GM12878 (cell line): Measurements from ENCODE around the gene MAD1L1. TPM values are rescaled to one million over a fixed set of nuclear protein-coding genes. Genes with fewer than 3 reads are reported as not detected.

Experiments used
- ATAC-seq: fragments of 200-7000 bp; cut with Tn5 transposase; 3 replicates; pipeline ENCODE4 v1.9.1; 2020; ENCODE audit warnings: mild to moderate bottlenecking, moderate library complexity
- BruUV-seq: library from RNA; stranded (reverse); fragments of 400-500 nt; replicated peaks from 2 replicates; lab custom pipeline; 2021; lab: Mats Ljungman, UMichigan
- CTCF ChIA-PET: fragments of 300-600 bp; sonication (Branson Sonifier 250); formaldehyde crosslinking; extraction: SDS; loops from one replicate; lab custom pipeline; 2021; ENCODE audit warnings: inconsistent platforms; lab: Yijun Ruan, JAX
- POLR2A ChIA-PET: fragments of 350-600 bp; formaldehyde crosslinking; extraction: SDS; loops from one replicate; lab custom pipeline; 2021; ENCODE audit warnings: inconsistent platforms; lab: Charles Lee
- RAD21 ChIA-PET: fragments of 300-600 bp; sonication (Branson Sonifier 250); formaldehyde crosslinking; loops from one replicate; lab custom pipeline; 2023; ENCODE audit warnings: antibody characterized with exemption; ENCODE audit not compliant: unreplicated experiment; lab: Charles Lee
- SMC1A ChIA-PET: fragments of 300-600 bp; sonication (Branson Sonifier 250); formaldehyde crosslinking; loops from one replicate; lab custom pipeline; 2023; ENCODE audit not compliant: unreplicated experiment, uncharacterized antibody; lab: Charles Lee
- DNase-seq: peaks from one replicate; pipeline ENCODE4 v3.0.0-alpha.2; 2011; ENCODE audit warnings: low read depth, low spot score
- FAIRE-seq: peaks from 3 replicates; lab custom pipeline; 2011; peaks lifted over from hg19 to GRCh38; lab: Jason Lieb, UNC
- H2AFZ ChIP-seq: 2 replicates; pipeline ENCODE4 v1.6.0; 2011; ENCODE audit warnings: low read depth, low read length, control low read depth; ENCODE audit not compliant: control insufficient read depth
- H3K27ac ChIP-seq: 2 replicates; pipeline ENCODE4 v1.5.1; 2011; ENCODE audit warnings: control low read depth; ENCODE audit not compliant: control insufficient read depth, insufficient read depth
- H3K27me3 ChIP-seq, 2 experiments: replicated peaks in 1 of 2; 2 replicates each; pipeline versions ENCODE4 v1.6.0 to v1.6.1; 2011; ENCODE audit warnings: low read length in 1 of 2; ENCODE audit not compliant: control insufficient read depth in 2 of 2, insufficient read depth in 2 of 2
- H3K36me3 ChIP-seq, 2 experiments: 2 replicates each; pipeline ENCODE4 v1.5.1; 2011; ENCODE audit warnings: low read length in 1 of 2; ENCODE audit not compliant: control insufficient read depth in 2 of 2, insufficient read depth in 2 of 2
- H3K4me1 ChIP-seq: 2 replicates; pipeline ENCODE4 v1.6.1; 2011; ENCODE audit warnings: mild to moderate bottlenecking, low read length, moderate library complexity, mixed read lengths; ENCODE audit not compliant: control insufficient read depth, insufficient read depth
- H3K4me2 ChIP-seq: 2 replicates; pipeline ENCODE4 v1.6.0; 2011; ENCODE audit warnings: control low read depth; ENCODE audit not compliant: control insufficient read depth, insufficient read depth
- H3K4me3 ChIP-seq: fragments of 200-600 bp; sonication (generic); 2 replicates; pipeline ENCODE4 v1.5.1; 2016
- H3K79me2 ChIP-seq: 2 replicates; pipeline ENCODE4 v1.6.0; 2011; ENCODE audit warnings: low read length; ENCODE audit not compliant: control insufficient read depth, insufficient read depth
- H3K9ac ChIP-seq: 2 replicates; pipeline ENCODE4 v1.8.0; 2011; ENCODE audit warnings: low read length, control low read depth, mixed read lengths; ENCODE audit not compliant: control insufficient read depth, insufficient read depth
- H3K9me3 ChIP-seq: replicated peaks from 3 replicates; pipeline ENCODE4 v1.5.1; 2011; ENCODE audit warnings: mild to moderate bottlenecking, low read length; ENCODE audit not compliant: control insufficient read depth, insufficient read depth
- H4K20me1 ChIP-seq: 2 replicates; pipeline ENCODE4 v1.6.0; 2011; ENCODE audit not compliant: control insufficient read depth, insufficient read depth
- EZH2 ChIP-seq: IDR thresholded peaks from 2 replicates; pipeline ENCODE4 v1.6.1; 2012; ENCODE audit warnings: low read depth, mild to moderate bottlenecking, control low read depth, inconsistent platforms, low read length, borderline replicate concordance; ENCODE audit not compliant: control insufficient read depth
- IKZF1 ChIP-seq: fragments of 450-650 bp; conservative IDR thresholded peaks from 2 replicates; pipeline ENCODE4 v1.6.1; 2017; ENCODE audit warnings: antibody characterized with exemption, mild to moderate bottlenecking
- LARP7 ChIP-seq: fragments of 450-650 bp; IDR thresholded peaks from 2 replicates; pipeline ENCODE4 v1.6.1; 2017; ENCODE audit warnings: mild to moderate bottlenecking
- MTA3 ChIP-seq: IDR thresholded peaks from 2 replicates; pipeline ENCODE4 v1.6.1; 2012; ENCODE audit warnings: low read length, inconsistent platforms, borderline replicate concordance
- NR2C2 ChIP-seq: IDR thresholded peaks from 2 replicates; pipeline ENCODE4 v1.6.1; 2011; ENCODE audit warnings: borderline replicate concordance, low read depth; ENCODE audit not compliant: control insufficient read depth, insufficient read length
- PAX5 ChIP-seq: IDR thresholded peaks from 2 replicates; pipeline ENCODE4 v1.6.1; 2011; ENCODE audit warnings: low read depth, low read length, borderline replicate concordance
- RBBP5 ChIP-seq: fragments of 200-600 bp; sonication (generic); conservative IDR thresholded peaks from 2 replicates; pipeline ENCODE4 v1.6.1; 2016
- SRF ChIP-seq, 2 experiments: IDR thresholded peaks; 2 replicates each; pipeline ENCODE4 v1.6.1; 2011; ENCODE audit warnings: low read depth in 2 of 2, low read length in 2 of 2, mild to moderate bottlenecking in 1 of 2, moderate library complexity in 1 of 2
- TAF1 ChIP-seq: IDR thresholded peaks from 2 replicates; pipeline ENCODE4 v1.6.1; 2011; ENCODE audit warnings: mild to moderate bottlenecking, low read depth, low read length, borderline replicate concordance
- TARDBP ChIP-seq: IDR thresholded peaks from 2 replicates; pipeline ENCODE4 v1.6.1; 2016; ENCODE audit warnings: borderline replicate concordance
- WGBS: methylation state at CpG from one replicate; pipeline ENCODE4 v1.1.6; 2016; ENCODE audit warnings: low lambda C conversion rate; ENCODE audit not compliant: insufficient replicate concordance, insufficient coverage; ENCODE audit errors: missing lambda C conversion rate; 5-methylcytosine and 5-hydroxymethylcytosine counted together
- in situ Hi-C: fragments of 300-500 bp; cut with MboI; formaldehyde crosslinking; loops from 9 replicates; pipeline ENCODE4 v1.14.3; 2018; ENCODE audit warnings: mixed read lengths
- intact Hi-C: fragments of 100-400 bp; cut with micrococcal nuclease; formaldehyde crosslinking; loops from one replicate; pipeline ENCODE4 v1.14.2; 2022; ENCODE audit not compliant: unreplicated experiment
- polyA plus RNA-seq, 11 experiments: library from polyadenylated mRNA; depleted of rRNA in 4 of 11; unstranded in 6 of 11; stranded (reverse) in 5 of 11; fragments of >200 nt; fragmentation: Nextera tagmentation in 4 of 11; fragmentation: Illumina TruSeq in 1 of 11; extraction: Ambion mirVana in 4 of 11; extraction: Trizol in 1 of 11; gene quantifications; 1 replicate in 1 of 11; 2 replicates in 10 of 11; pipeline versions ENCODE4 v1.2.1 to v1.2.3, GENCODE V29; 2011 to 2016; ENCODE audit warnings: inconsistent platforms in 2 of 11, missing spikeins in 2 of 11, low read depth in 1 of 11
- total RNA-seq, 4 experiments: library from RNA; depleted of rRNA in 3 of 4; stranded (reverse); fragments of >200 nt in 3 of 4; fragmentation: Illumina TruSeq in 1 of 4; extraction: Trizol in 1 of 4; gene quantifications; 2 replicates each; pipeline versions ENCODE4 v1.2.1 to v1.2.3, GENCODE V29; 2013 to 2021
- TF ChIP-seq, protein P1 (sequence below): IDR thresholded peaks from 2 replicates; pipeline ENCODE4 v1.6.1; 2011; ENCODE audit warnings: low read depth, mild to moderate bottlenecking, low read length, moderate library complexity, borderline replicate concordance; ENCODE audit errors: extremely low read depth
- TF ChIP-seq, protein P2 (sequence below): IDR thresholded peaks from 2 replicates; pipeline ENCODE4 v1.6.1; 2012; ENCODE audit warnings: low read length, inconsistent platforms
- TF ChIP-seq, protein P3 (sequence below): fragments of 450-650 bp; formaldehyde crosslinking; IDR thresholded peaks from 2 replicates; pipeline ENCODE4 v1.4.0; 2020; ENCODE audit warnings: mild to moderate bottlenecking, moderate library complexity

The MAD1L1 gene
- total and polyA plus RNA-seq, 10 of the 15 experiments (the other 5 are each of a cell fraction or from before 2014, with no cell fraction given): 2.2 to 76.8 (median 38.3) TPM

DNA sequence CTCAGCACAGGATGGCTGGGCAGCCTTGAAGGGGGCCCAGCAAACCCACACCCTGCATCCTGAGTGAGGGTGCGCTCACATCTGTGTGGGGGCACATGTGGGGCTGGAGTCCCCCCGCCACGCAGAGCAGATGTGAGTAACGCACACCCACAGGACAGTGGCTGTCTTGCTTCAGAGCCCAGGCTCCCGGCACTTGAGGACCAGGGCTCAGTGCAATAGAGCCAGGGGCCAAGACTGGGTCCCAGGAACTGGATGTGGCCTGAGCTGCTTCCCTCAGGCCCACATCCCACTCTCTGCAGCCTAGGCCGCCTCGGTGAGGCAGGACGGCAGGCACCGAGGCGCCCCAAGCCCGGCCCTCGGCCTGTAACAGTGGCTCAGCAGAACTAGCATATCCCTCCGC lies 159.9 kb downstream of the MAD1L1 start:
- Histone ChIP-seq H2AFZ (no peak overlapping the region), H3K9ac (no peak overlapping the region), H3K4me2 (peak overlapping the region; percentile 27; the same call in 1 of the 2 replicates), H3K4me1 (peaks cover 10% of the 10 kb centered on the region), H3K36me3 (peaks cover 0 to 18% of the 10 kb centered on the region in 2 experiments; a peak in 2 of 4 replicates), H3K27ac (no peak overlapping the region), H3K9me3 (no peaks in the 10 kb centered on the region), H4K20me1 (no peaks in the 10 kb centered on the region), H3K27me3 (no peaks in the 10 kb centered on the region), H3K4me3 (no peak overlapping the region), H3K79me2 (no peaks in the 10 kb centered on the region)
- ChIA-PET CTCF (no interaction called here), POLR2A (no interaction called here), RAD21 (interaction anchor here (1.0 to 1.1 kb wide), 2 partner anchors 27 to 137 kb away, joined by 3 to 6 read pairs; no protein-coding TSS in a partner anchor), SMC1A (no interaction called here)
- ATAC-seq (no peak), DNase-seq (no peak), FAIRE-seq (no peak)
- in situ Hi-C loops: no loop called here
- intact Hi-C loops: no loop called here
- BruUV-seq: no TSS peak
- 78% methylated on average over 13 of the region's 13 CpGs for WGBS
- TF ChIP-seq IKZF1 (no peak), PAX5 (no peak), NR2C2 (no peak), RBBP5 (no peak)

DNA sequence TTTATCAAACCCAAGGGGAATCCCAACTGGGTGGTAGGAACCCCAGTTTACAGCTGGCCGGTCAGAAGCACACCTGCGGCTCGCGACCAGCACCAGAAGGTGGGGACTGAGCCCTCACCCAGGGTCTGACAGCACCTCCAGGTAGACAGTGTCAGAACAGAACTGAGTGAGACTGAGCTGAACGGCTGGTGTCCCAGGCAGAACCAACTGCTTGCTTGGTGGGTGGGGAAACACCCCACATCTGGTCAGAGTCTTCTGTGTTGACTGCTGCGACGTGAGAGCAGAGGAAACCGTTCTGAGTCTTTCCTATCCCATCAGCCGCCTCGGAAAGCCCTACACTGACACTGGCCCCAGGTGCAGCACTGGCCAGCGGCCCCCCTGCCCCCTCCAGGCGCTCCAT lies 160.7 kb downstream of the MAD1L1 start:
- H3K27me3 ChIP-seq: no peaks in the 10 kb centered on the region
- H3K4me2 ChIP-seq: no peak overlapping the region
- in situ Hi-C loops (no loop called here), intact Hi-C loops (no loop called here)
- peaks cover 0 to 21% of the 10 kb centered on the region in 2 experiments; a peak in 2 of 4 replicates for H3K36me3 ChIP-seq
- no TSS peak for BruUV-seq
- RAD21 ChIA-PET: interaction anchor here (0.6 to 1.0 kb wide), 3 partner anchors 9 to 187 kb away, joined by 3 to 6 read pairs (median 4); no protein-coding TSS in a partner anchor
- H3K9me3 ChIP-seq: no peaks in the 10 kb centered on the region
- CTCF ChIA-PET: no interaction called here
- SMC1A ChIA-PET: no interaction called here
- peaks cover 10% of the 10 kb centered on the region for H3K4me1 ChIP-seq
- no peaks in the 10 kb centered on the region for H3K79me2 ChIP-seq
- H2AFZ ChIP-seq: no peak overlapping the region
- no peak overlapping the region; the same call in 1 of the 2 replicates for H3K27ac ChIP-seq
- ATAC-seq (peak; percentile 89), FAIRE-seq (peak; percentile 92), DNase-seq (peak; percentile 31)
- POLR2A ChIA-PET: no interaction called here
- H4K20me1 ChIP-seq: no peaks in the 10 kb centered on the region
- H3K9ac ChIP-seq: no peak overlapping the region
- H3K4me3 ChIP-seq: no peak overlapping the region
- WGBS: 2% methylated on average over 12 of the region's 12 CpGs
- TF ChIP-seq, protein P1, sequence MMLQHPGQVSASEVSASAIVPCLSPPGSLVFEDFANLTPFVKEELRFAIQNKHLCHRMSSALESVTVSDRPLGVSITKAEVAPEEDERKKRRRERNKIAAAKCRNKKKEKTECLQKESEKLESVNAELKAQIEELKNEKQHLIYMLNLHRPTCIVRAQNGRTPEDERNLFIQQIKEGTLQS: no peak
- no peak for TF ChIP-seq TAF1
- TF ChIP-seq, protein P2, sequence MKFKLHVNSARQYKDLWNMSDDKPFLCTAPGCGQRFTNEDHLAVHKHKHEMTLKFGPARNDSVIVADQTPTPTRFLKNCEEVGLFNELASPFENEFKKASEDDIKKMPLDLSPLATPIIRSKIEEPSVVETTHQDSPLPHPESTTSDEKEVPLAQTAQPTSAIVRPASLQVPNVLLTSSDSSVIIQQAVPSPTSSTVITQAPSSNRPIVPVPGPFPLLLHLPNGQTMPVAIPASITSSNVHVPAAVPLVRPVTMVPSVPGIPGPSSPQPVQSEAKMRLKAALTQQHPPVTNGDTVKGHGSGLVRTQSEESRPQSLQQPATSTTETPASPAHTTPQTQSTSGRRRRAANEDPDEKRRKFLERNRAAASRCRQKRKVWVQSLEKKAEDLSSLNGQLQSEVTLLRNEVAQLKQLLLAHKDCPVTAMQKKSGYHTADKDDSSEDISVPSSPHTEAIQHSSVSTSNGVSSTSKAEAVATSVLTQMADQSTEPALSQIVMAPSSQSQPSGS: no peak; the same call in 1 of the 2 replicates
- TF ChIP-seq, protein P3, sequence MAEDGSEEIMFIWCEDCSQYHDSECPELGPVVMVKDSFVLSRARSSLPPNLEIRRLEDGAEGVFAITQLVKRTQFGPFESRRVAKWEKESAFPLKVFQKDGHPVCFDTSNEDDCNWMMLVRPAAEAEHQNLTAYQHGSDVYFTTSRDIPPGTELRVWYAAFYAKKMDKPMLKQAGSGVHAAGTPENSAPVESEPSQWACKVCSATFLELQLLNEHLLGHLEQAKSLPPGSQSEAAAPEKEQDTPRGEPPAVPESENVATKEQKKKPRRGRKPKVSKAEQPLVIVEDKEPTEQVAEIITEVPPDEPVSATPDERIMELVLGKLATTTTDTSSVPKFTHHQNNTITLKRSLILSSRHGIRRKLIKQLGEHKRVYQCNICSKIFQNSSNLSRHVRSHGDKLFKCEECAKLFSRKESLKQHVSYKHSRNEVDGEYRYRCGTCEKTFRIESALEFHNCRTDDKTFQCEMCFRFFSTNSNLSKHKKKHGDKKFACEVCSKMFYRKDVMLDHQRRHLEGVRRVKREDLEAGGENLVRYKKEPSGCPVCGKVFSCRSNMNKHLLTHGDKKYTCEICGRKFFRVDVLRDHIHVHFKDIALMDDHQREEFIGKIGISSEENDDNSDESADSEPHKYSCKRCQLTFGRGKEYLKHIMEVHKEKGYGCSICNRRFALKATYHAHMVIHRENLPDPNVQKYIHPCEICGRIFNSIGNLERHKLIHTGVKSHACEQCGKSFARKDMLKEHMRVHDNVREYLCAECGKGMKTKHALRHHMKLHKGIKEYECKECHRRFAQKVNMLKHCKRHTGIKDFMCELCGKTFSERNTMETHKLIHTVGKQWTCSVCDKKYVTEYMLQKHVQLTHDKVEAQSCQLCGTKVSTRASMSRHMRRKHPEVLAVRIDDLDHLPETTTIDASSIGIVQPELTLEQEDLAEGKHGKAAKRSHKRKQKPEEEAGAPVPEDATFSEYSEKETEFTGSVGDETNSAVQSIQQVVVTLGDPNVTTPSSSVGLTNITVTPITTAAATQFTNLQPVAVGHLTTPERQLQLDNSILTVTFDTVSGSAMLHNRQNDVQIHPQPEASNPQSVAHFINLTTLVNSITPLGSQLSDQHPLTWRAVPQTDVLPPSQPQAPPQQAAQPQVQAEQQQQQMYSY (CRISPR knock-in tag): no peak
- no peak for TF ChIP-seq MTA3
- no peak for TF ChIP-seq TARDBP
- no peak for TF ChIP-seq SRF (IDR thresholded peaks at IDR 0.05; ENCODE audit: low read depth in 2 of 2, low read length in 2 of 2)
- TF ChIP-seq EZH2: no peak
- no peak for TF ChIP-seq LARP7
